CD4-positive, alpha-beta memory T cell (primary cell): ENCODE results near the gene TPGS2. TPM values are rescaled to one million over a fixed set of nuclear protein-coding genes. Genes with fewer than 3 reads are reported as not detected.
A peak's percentile ranks its signal among the peaks of the same experiment; 100 is the strongest.

Experiments
- CTCF ChIA-PET: fragments of 350-600 bp; sonication (Branson Sonifier 250); formaldehyde crosslinking; loops from one replicate; lab custom pipeline; 2021; ENCODE audit warnings: inconsistent platforms; ENCODE audit not compliant: partially characterized antibody; lab: Charles Lee
- POLR2A ChIA-PET: fragments of 350-600 bp; sonication (Branson Sonifier 250); formaldehyde crosslinking; loops from one replicate; lab custom pipeline; 2021; ENCODE audit not compliant: partially characterized antibody; lab: Charles Lee
- DNase-seq, 5 donors: peaks; one replicate each; pipeline versions ENCODE4 v3.0.0 to v3.0.0-alpha.2; 2020 to 2022; ENCODE audit warnings: mixed read lengths in 1 of 5
- H3K27ac ChIP-seq: one replicate; pipeline ENCODE4 v1.7.0; 2013; ENCODE audit warnings: low read depth, low read length
- H3K27me3 ChIP-seq: 2 replicates; pipeline ENCODE4 v1.7.0; 2013; ENCODE audit warnings: mild to moderate bottlenecking, low read length, moderate library complexity; ENCODE audit not compliant: insufficient read depth
- H3K36me3 ChIP-seq: 2 replicates; pipeline ENCODE4 v1.7.0; 2013; ENCODE audit warnings: mild to moderate bottlenecking, low read length, moderate library complexity; ENCODE audit not compliant: insufficient read depth
- H3K4me1 ChIP-seq: 2 replicates; pipeline ENCODE4 v1.7.0; 2013; ENCODE audit warnings: mild to moderate bottlenecking, low read length, moderate library complexity; ENCODE audit not compliant: insufficient read depth
- H3K4me3 ChIP-seq, 2 donors: one replicate each; pipeline ENCODE4 v1.7.0; 2013; ENCODE audit warnings: low read length in 2 of 2, mild to moderate bottlenecking in 1 of 2
- H3K9me3 ChIP-seq, 2 donors: one replicate each; pipeline ENCODE4 v1.7.0; 2013; ENCODE audit warnings: low read length in 2 of 2, control low read depth in 1 of 2; ENCODE audit not compliant: control insufficient read depth in 1 of 2
- H3K27ac Mint-ChIP-seq, 7 donors: one replicate each; pipeline ENCODE4 v1.8.0; 2020 to 2021; ENCODE audit warnings: mixed read lengths in 7 of 7, mild to moderate bottlenecking in 6 of 7, inconsistent platforms in 3 of 7, moderate library complexity in 3 of 7
- H3K27me3 Mint-ChIP-seq, 2 donors: one replicate each; pipeline ENCODE4 v1.8.0; 2020 to 2021; ENCODE audit warnings: mixed read lengths in 2 of 2
- H3K36me3 Mint-ChIP-seq, 2 donors: one replicate each; pipeline ENCODE4 v1.8.0; 2020 to 2021; ENCODE audit warnings: mixed read lengths in 2 of 2, inconsistent platforms in 1 of 2, mild to moderate bottlenecking in 1 of 2
- H3K4me1 Mint-ChIP-seq, 4 donors: one replicate each; pipeline ENCODE4 v1.8.0; 2020 to 2021; ENCODE audit warnings: mixed read lengths in 4 of 4, mild to moderate bottlenecking in 1 of 4
- H3K4me3 Mint-ChIP-seq, 8 donors: one replicate each; pipeline ENCODE4 v1.8.0; 2020 to 2021; ENCODE audit warnings: mixed read lengths in 8 of 8, mild to moderate bottlenecking in 7 of 8, moderate library complexity in 6 of 8, inconsistent platforms in 3 of 8
- H3K9me3 Mint-ChIP-seq, 8 donors: one replicate each; pipeline ENCODE4 v1.8.0; 2020 to 2021; ENCODE audit warnings: mixed read lengths in 8 of 8, mild to moderate bottlenecking in 5 of 8, inconsistent platforms in 3 of 8, moderate library complexity in 1 of 8
- intact Hi-C: fragments of 100-400 bp; cut with micrococcal nuclease; formaldehyde crosslinking; loops from one replicate; pipeline ENCODE4 v1.15.1; 2023
- polyA plus RNA-seq, 2 donors: library from polyadenylated mRNA; unstranded; fragments of 300-500 nt; fragmentation: Illumina TruSeq; gene quantifications; one replicate each; pipeline ENCODE4 v1.2.3, GENCODE V29; 2021
- total RNA-seq, 2 experiments: library from RNA; stranded (reverse); gene quantifications; one replicate each; pipeline ENCODE4 v1.2.3, GENCODE V29; 2021

The TPGS2 gene
- total and polyA plus RNA-seq, 4 experiments from 2014 or later = 51.6 to 75.3 (median 62.1) TPM

- no peaks in the 10 kb centered on the region for H3K27me3 ChIP-seq
- Mint-ChIP-seq H3K4me3 (no peak overlapping the region), H3K27me3 (no peaks in the 10 kb centered on the region), H3K27ac (no peak overlapping the region), H3K36me3 (peaks cover 48 to 52% of the 10 kb centered on the region in 2 donors), H3K9me3 (peaks cover 0 to 3% (median 0%) of the 10 kb centered on the region in 8 donors), H3K4me1 (peaks cover 4 to 8% (median 6%) of the 10 kb centered on the region in 4 donors)
- H3K36me3 ChIP-seq = no peaks in the 10 kb centered on the region
- ChIA-PET POLR2A (no interaction called here), CTCF (interaction anchor here (1.5 kb wide), 1 partner anchor 27 kb away, joined by 3 read pairs; no protein-coding TSS in a partner anchor)
- H3K4me3 ChIP-seq = no peak overlapping the region
- intact Hi-C loops = no loop called here
- H3K4me1 ChIP-seq = no peaks in the 10 kb centered on the region
- no peaks in the 10 kb centered on the region for H3K9me3 ChIP-seq
- DNase-seq = no peak
- H3K27ac ChIP-seq = no peak overlapping the region
These were observed 7.1 kb upstream of the TPGS2 start for GRCh38 chr18:36835927-36836326.

- H3K27ac Mint-ChIP-seq = peak overlapping the region in 2 of 7 donors; percentile 15 to 77
- Histone ChIP-seq H3K4me3 (no peak overlapping the region), H3K27me3 (no peaks in the 10 kb centered on the region), H3K27ac (no peak overlapping the region), H3K4me1 (peaks cover 14% of the 10 kb centered on the region), H3K36me3 (no peaks in the 10 kb centered on the region), H3K9me3 (no peaks in the 10 kb centered on the region)
- CTCF ChIA-PET = interaction anchor here (0.9 kb wide), 1 partner anchor 24 kb away, joined by 3 read pairs; no protein-coding TSS in a partner anchor
- peaks cover 26 to 37% of the 10 kb centered on the region in 2 donors for H3K36me3 Mint-ChIP-seq
- intact Hi-C loops = no loop called here
- POLR2A ChIA-PET = no interaction called here
- H3K4me3 Mint-ChIP-seq = no peak overlapping the region
- H3K4me1 Mint-ChIP-seq = peaks cover 11 to 30% (median 24%) of the 10 kb centered on the region in 4 donors
- H3K27me3 Mint-ChIP-seq = no peaks in the 10 kb centered on the region
- no peak for DNase-seq
- no peaks in the 10 kb centered on the region for H3K9me3 Mint-ChIP-seq
These were observed 4.3 kb upstream of the TPGS2 start for GRCh38 chr18:36833120-36833519.

- Mint-ChIP-seq H3K4me1 (peaks cover 18 to 49% (median 36%) of the 10 kb centered on the region in 4 donors), H3K9me3 (no peaks in the 10 kb centered on the region), H3K4me3 (no peak overlapping the region), H3K27me3 (no peaks in the 10 kb centered on the region), H3K27ac (peak overlapping the region in 1 of 7 donors; percentile 80), H3K36me3 (peaks cover 8 to 25% of the 10 kb centered on the region in 2 donors)
- Histone ChIP-seq H3K27ac (no peak overlapping the region), H3K36me3 (no peaks in the 10 kb centered on the region), H3K27me3 (no peaks in the 10 kb centered on the region), H3K4me1 (peaks cover 26% of the 10 kb centered on the region), H3K9me3 (no peaks in the 10 kb centered on the region), H3K4me3 (no peak overlapping the region)
- POLR2A ChIA-PET = no interaction called here
- intact Hi-C loops = no loop called here
- CTCF ChIA-PET = interaction anchor here (0.9 to 4.4 kb wide), 2 partner anchors 8 to 19 kb away, joined by 4 to 22 read pairs; no protein-coding TSS in a partner anchor
- DNase-seq = no peak
These were observed 2.3 kb upstream of the TPGS2 start for GRCh38 chr18:36831139-36831538.

- no peak for DNase-seq
- Histone ChIP-seq H3K27ac (no peak overlapping the region), H3K9me3 (no peaks in the 10 kb centered on the region), H3K36me3 (no peaks in the 10 kb centered on the region), H3K27me3 (no peaks in the 10 kb centered on the region), H3K4me3 (peak overlapping the region in 1 of 2 donors; percentile 94), H3K4me1 (peaks cover 26% of the 10 kb centered on the region)
- Mint-ChIP-seq H3K27me3 (no peaks in the 10 kb centered on the region), H3K27ac (peak overlapping the region; percentile 58 to 94 (median 86)), H3K36me3 (peaks cover 0 to 17% of the 10 kb centered on the region in 2 donors), H3K4me1 (peaks cover 18 to 49% (median 36%) of the 10 kb centered on the region in 4 donors), H3K4me3 (peak overlapping the region; percentile 84 to 97 (median 88)), H3K9me3 (no peaks in the 10 kb centered on the region)
- ChIA-PET POLR2A (interaction anchor here (1.1 kb wide), 2 partner anchors 12 to 1540 kb away, joined by 4 read pairs; partner anchors contain the start of gene ZSCAN30), CTCF (interaction anchor here (0.9 to 4.4 kb wide), 5 partner anchors 9 to 1802 kb away, joined by 3 to 22 read pairs (median 4); no protein-coding TSS in a partner anchor)
- intact Hi-C loops = no loop called here
These were observed 1.3 kb upstream of the TPGS2 start for GRCh38 chr18:36830158-36830495.

GRCh38 chr18:36829362-36830157 is 758 bp upstream of the TPGS2 start:
- H3K27ac ChIP-seq = peak overlapping the region; percentile 82
- intact Hi-C loops = loop anchor here (1.0 to 5.0 kb wide), 3 partner anchors 17 to 762 kb away; partner anchors contain the start of genes ELP2, RPRD1A and SLC39A6
- H3K9me3 ChIP-seq = no peaks in the 10 kb centered on the region
- DNase-seq = peak in 1 of 5 donors; percentile 9
- ChIA-PET CTCF (interaction anchor here (0.7 to 4.4 kb wide), 8 partner anchors 11 to 1802 kb away, joined by 3 to 22 read pairs (median 4); no protein-coding TSS in a partner anchor), POLR2A (interaction anchor here (0.9 to 1.8 kb wide), 8 partner anchors 10 to 1540 kb away, joined by 3 to 12 read pairs (median 4); partner anchors contain the start of genes RMP24, SLC39A6 and ZSCAN30)
- H3K36me3 Mint-ChIP-seq = peaks cover 0 to 13% of the 10 kb centered on the region in 2 donors
- no peaks in the 10 kb centered on the region for H3K36me3 ChIP-seq
- H3K4me3 Mint-ChIP-seq = peak overlapping the region; percentile 84 to 97 (median 88)
- peak overlapping the region; percentile 58 to 94 (median 86) for H3K27ac Mint-ChIP-seq
- H3K4me1 Mint-ChIP-seq = peaks cover 18 to 50% (median 36%) of the 10 kb centered on the region in 4 donors
- H3K9me3 Mint-ChIP-seq = no peaks in the 10 kb centered on the region
- H3K4me1 ChIP-seq = peaks cover 26% of the 10 kb centered on the region
- H3K27me3 Mint-ChIP-seq = no peaks in the 10 kb centered on the region
- H3K4me3 ChIP-seq = peak overlapping the region; percentile 94 to 99
- H3K27me3 ChIP-seq = no peaks in the 10 kb centered on the region

- peak overlapping the region; percentile 80 to 96 (median 94) for H3K27ac Mint-ChIP-seq
- no peaks in the 10 kb centered on the region for H3K27me3 ChIP-seq
- ChIA-PET CTCF (interaction anchor here (1.2 to 4.4 kb wide), 5 partner anchors 10 to 1486 kb away, joined by 3 to 22 read pairs (median 7); no protein-coding TSS in a partner anchor), POLR2A (interaction anchor here (0.7 to 1.8 kb wide), 7 partner anchors 9 to 1331 kb away, joined by 3 to 12 read pairs (median 4); partner anchors contain the start of genes INO80C and RMP24)
- H3K36me3 Mint-ChIP-seq = peaks cover 0 to 11% of the 10 kb centered on the region in 2 donors
- no peaks in the 10 kb centered on the region for H3K27me3 Mint-ChIP-seq
- intact Hi-C loops = loop anchor here (1.0 to 5.0 kb wide), 3 partner anchors 15 to 856 kb away; partner anchors contain the start of genes RMP24 and RPRD1A
- peaks cover 22 to 55% (median 36%) of the 10 kb centered on the region in 4 donors for H3K4me1 Mint-ChIP-seq
- peak overlapping the region; percentile 84 to 97 (median 90) for H3K4me3 Mint-ChIP-seq
- peak overlapping the region; percentile 82 for H3K27ac ChIP-seq
- H3K4me3 ChIP-seq = peak overlapping the region; percentile 90 to 99
- no peaks in the 10 kb centered on the region for H3K36me3 ChIP-seq
- H3K9me3 ChIP-seq = no peaks in the 10 kb centered on the region
- no peaks in the 10 kb centered on the region for H3K9me3 Mint-ChIP-seq
- DNase-seq = no peak
- peaks cover 26% of the 10 kb centered on the region for H3K4me1 ChIP-seq
These were observed 609 bp downstream of the TPGS2 start for GRCh38 chr18:36828157-36828629.
